ENCODE measurements around the gene LCORL.
"Not testable (repeated sequence)": the region's sequence is repeated elsewhere in the genome, so short reads cannot be mapped to it uniquely, and the experiment has no call there.

Gene LCORL

GRCh38 chr4:17851959-17852358 is 169.6 kb downstream of the LCORL start:
- DNase-seq (ENCODE audit: low spot score), result no peak

GRCh38 chr4:17850295-17850694 is 171.3 kb downstream of the LCORL start:
- not testable (repeated sequence) for DNase-seq (ENCODE audit: low spot score)

- DNase-seq (ENCODE audit: low spot score), result no peak
These were observed 175.3 kb downstream of the LCORL start for GRCh38 chr4:17846266-17846665.

GRCh38 chr4:17823871-17824669 is 197.5 kb downstream of the LCORL start:
- no peak for DNase-seq (ENCODE audit: low spot score)

GRCh38 chr4:17817027-17817426 is 204.5 kb downstream of the LCORL start:
- DNase-seq (ENCODE audit: low spot score), result peak; percentile 59

- DNase-seq (ENCODE audit: low spot score), result no peak
These were observed 205.4 kb downstream of the LCORL start for GRCh38 chr4:17816142-17816541.

- DNase-seq (ENCODE audit: low spot score), result no peak
These were observed 207.4 kb downstream of the LCORL start for GRCh38 chr4:17814140-17814539.

- no peak for DNase-seq (ENCODE audit: low spot score)
These were observed 208.8 kb downstream of the LCORL start for GRCh38 chr4:17812801-17813200.

GRCh38 chr4:17812125-17812524 is 209.4 kb downstream of the LCORL start:
- DNase-seq (ENCODE audit: low spot score), result peak; percentile 37

- DNase-seq (ENCODE audit: low spot score), result no peak
These were observed 210.4 kb downstream of the LCORL start for GRCh38 chr4:17811078-17811603.

- peak; percentile 100 for DNase-seq (ENCODE audit: low spot score)
These were observed 211.1 kb downstream of the LCORL start, which contains the start of the genes DCAF16 and NCAPG for GRCh38 chr4:17810260-17811077. TSS of gene DCAF16 (minus strand) at chr4:17810757. CDS start at chr4:17804141, 6,616 bp downstream. TSS of gene NCAPG (plus strand) at chr4:17810979. CDS start at chr4:17811078, 99 bp downstream.

- peak; percentile 40 for DNase-seq (ENCODE audit: low spot score)
These were observed 211.9 kb downstream of the LCORL start for GRCh38 chr4:17809667-17810066.

GRCh38 chr4:17807446-17807845 is 214.1 kb downstream of the LCORL start:
- DNase-seq (ENCODE audit: low spot score), result no peak

GRCh38 chr4:17805580-17806155 is 215.9 kb downstream of the LCORL start:
- no peak for DNase-seq (ENCODE audit: low spot score)

GRCh38 chr4:17797808-17798207 is 223.7 kb downstream of the LCORL start:
- DNase-seq (ENCODE audit: low spot score), result no peak

- no peak for DNase-seq (ENCODE audit: low spot score)
These were observed 226.8 kb downstream of the LCORL start for GRCh38 chr4:17794730-17795129.
